ENCODE measurements around the gene RUNDC1. TPM values are rescaled to one million over a fixed set of nuclear protein-coding genes. Genes with fewer than 3 reads are reported as not detected.

RUNDC1 gene
- polyA plus RNA-seq, 1 donor from 2014 or later = 15.1 TPM

DNA sequence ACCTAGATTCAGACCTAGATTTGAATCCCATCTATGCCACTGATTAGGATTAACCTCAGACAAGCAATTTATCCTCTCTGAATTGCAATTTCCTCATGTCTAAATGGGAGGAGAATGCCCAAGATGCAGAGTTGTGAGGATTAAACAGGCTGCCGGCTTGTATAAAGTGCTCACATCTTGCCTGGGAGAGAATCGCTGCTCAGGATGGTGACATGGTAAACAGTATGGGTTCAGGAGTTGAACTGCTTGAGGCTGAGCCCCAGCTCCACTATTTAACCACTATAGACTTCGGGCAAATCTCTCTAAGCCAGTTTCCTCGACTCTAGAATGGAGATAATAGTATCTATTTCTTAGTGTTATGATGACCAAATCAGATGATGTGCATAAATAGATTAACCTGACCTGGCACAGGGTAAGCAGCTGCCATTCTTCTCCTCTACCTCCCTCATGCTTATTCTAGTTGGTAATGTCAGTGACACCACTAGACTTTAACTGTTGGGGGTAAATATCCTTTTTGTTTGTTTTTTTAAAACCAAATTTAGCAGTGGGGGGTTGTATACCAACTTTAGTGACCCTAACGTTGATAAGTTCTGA lies 17.1 kb downstream of the RUNDC1 start:
- no peak overlapping the region for H2AFZ ChIP-seq (ENCODE audit: low read depth, low read length)

More for the DNA sequence above, 17.1 kb downstream of the RUNDC1 start:
- H3K4me2 ChIP-seq (ENCODE audit: low read length) = peak overlapping the region; percentile 53
- peak overlapping the region; percentile 81 for H3K4me3 ChIP-seq (ENCODE audit: low read length)
- H3K27ac ChIP-seq (ENCODE audit: low read length) = peak overlapping the region; percentile 63
- H3K79me2 ChIP-seq (replicated peaks; ENCODE audit: insufficient read depth, low read length) = peaks cover 15% of the 10 kb centered on the region
- peak overlapping the region; percentile 34 for H3K9ac ChIP-seq (ENCODE audit: low read length)
- no peaks in the 10 kb centered on the region for H3K9me2 ChIP-seq (ENCODE audit: insufficient read depth, low read length)
- H3K9me3 ChIP-seq (ENCODE audit: low read length) = no peaks in the 10 kb centered on the region
- no peak for TF ChIP-seq POLR2AphosphoS5 (IDR thresholded peaks at IDR 0.05)
- TF ChIP-seq REST (IDR thresholded peaks at IDR 0.05; ENCODE audit: borderline replicate concordance) = no peak
- no peak for TF ChIP-seq EZH2 (IDR thresholded peaks at IDR 0.05; ENCODE audit: borderline replicate concordance, insufficient read depth, low read length, poor library complexity, severe bottlenecking)
- no peak for TF ChIP-seq EP300 (conservative IDR thresholded peaks at IDR 0.05; ENCODE audit: poor library complexity, severe bottlenecking)
- TF ChIP-seq, protein P1, sequence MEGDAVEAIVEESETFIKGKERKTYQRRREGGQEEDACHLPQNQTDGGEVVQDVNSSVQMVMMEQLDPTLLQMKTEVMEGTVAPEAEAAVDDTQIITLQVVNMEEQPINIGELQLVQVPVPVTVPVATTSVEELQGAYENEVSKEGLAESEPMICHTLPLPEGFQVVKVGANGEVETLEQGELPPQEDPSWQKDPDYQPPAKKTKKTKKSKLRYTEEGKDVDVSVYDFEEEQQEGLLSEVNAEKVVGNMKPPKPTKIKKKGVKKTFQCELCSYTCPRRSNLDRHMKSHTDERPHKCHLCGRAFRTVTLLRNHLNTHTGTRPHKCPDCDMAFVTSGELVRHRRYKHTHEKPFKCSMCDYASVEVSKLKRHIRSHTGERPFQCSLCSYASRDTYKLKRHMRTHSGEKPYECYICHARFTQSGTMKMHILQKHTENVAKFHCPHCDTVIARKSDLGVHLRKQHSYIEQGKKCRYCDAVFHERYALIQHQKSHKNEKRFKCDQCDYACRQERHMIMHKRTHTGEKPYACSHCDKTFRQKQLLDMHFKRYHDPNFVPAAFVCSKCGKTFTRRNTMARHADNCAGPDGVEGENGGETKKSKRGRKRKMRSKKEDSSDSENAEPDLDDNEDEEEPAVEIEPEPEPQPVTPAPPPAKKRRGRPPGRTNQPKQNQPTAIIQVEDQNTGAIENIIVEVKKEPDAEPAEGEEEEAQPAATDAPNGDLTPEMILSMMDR (IDR thresholded peaks at IDR 0.05; ENCODE audit: poor library complexity, severe bottlenecking) = no peak
- TF ChIP-seq SMC3 (conservative IDR thresholded peaks at IDR 0.05; ENCODE audit: poor library complexity) = no peak
- TF ChIP-seq TAF1 (IDR thresholded peaks at IDR 0.05; ENCODE audit: low read depth) = no peak
- no peak for TF ChIP-seq MXI1 (conservative IDR thresholded peaks at IDR 0.05; ENCODE audit: poor library complexity, severe bottlenecking)
- no peak for TF ChIP-seq RAD21 (conservative IDR thresholded peaks at IDR 0.05)
- H3F3A ChIP-seq (ENCODE audit: insufficient read depth, low read length, poor library complexity, severe bottlenecking) = no peaks in the 10 kb centered on the region
- no peaks in the 10 kb centered on the region for H3K36me3 ChIP-seq (ENCODE audit: insufficient read depth, low read length)
- H4K20me1 ChIP-seq (ENCODE audit: insufficient read depth) = no peaks in the 10 kb centered on the region
- no peaks in the 10 kb centered on the region for H3K27me3 ChIP-seq (ENCODE audit: insufficient read depth, low read depth, low read length)

Data from neural cell (in vitro differentiated cells).